KOPT-K1 (cell line): ENCODE data around the gene ATP5IF1.
A peak's percentile ranks its signal among the peaks of the same experiment; 100 is the strongest.

Experiments used
- H3K27ac ChIP-seq: fragments of 200-600 bp; sonication (generic); 2 replicates; pipeline ENCODE4 v1.5.1; 2016; ENCODE audit warnings: antibody characterized with exemption, mild to moderate bottlenecking, low read depth, low read length; ENCODE audit not compliant: poor library complexity, severe bottlenecking
- H3K36me3 ChIP-seq: fragments of 200-600 bp; sonication (generic); 2 replicates; pipeline ENCODE4 v1.5.1; 2017; ENCODE audit warnings: antibody characterized with exemption, mild to moderate bottlenecking, low read length, moderate library complexity; ENCODE audit not compliant: insufficient read depth
- H3K9me3 ChIP-seq: fragments of 200-600 bp; sonication (generic); 2 replicates; pipeline ENCODE4 v1.5.1; 2017; ENCODE audit warnings: antibody characterized with exemption, low read length, mild to moderate bottlenecking; ENCODE audit not compliant: insufficient read depth, poor library complexity, severe bottlenecking

The ATP5IF1 gene

DNA sequence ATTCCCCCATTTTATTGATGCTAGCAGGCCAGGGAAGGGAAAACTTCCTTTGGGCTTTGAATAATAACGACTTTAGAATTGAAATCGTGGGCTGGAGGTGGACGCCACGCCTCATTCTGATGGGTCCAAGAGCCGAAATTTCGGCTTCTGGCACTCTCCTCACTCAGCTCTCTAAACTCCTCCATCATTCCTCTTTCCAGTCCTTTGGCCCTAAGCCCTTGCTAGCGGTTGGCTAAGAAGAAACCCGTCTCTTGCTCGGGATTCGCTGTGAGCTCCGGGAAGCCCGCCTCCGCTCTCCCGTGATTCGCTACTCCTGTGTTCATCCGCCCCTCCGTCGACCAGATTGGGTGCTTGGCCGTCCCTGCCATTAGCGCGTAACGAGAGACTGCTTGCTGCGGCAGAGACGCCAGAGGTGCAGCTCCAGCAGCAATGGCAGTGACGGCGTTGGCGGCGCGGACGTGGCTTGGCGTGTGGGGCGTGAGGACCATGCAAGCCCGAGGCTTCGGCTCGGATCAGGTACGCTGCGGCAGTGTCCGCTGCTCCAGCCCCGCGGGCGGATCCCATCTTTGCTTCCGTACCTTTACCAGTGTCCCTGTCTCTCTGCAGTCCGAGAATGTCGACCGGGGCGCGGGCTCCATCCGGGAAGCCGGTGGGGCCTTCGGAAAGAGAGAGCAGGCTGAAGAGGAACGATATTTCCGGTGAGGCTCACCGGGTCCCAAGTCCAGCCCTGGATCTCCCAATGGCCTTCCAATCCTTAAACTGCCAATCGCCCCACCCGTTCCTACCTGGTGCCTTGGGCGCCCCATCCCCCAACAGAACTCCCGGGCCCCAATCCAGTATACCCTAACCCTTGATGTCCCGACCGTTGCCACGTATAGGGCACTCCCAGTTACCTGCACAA is at the start of gene ATP5IF1:
Gene ATP5IF1, plus strand, starts transcription at position 370 of the 901 bp plus-strand sequence. Its CDS starts 60 bp downstream, at position 430.
- Histone ChIP-seq H3K27ac (peak within 1 kb of the TSS; percentile 83), H3K36me3 (peaks cover 25% of the 10 kb centered on the region), H3K9me3 (no peaks in the 10 kb centered on the region)

GRCh38 chr1:28190337-28190979 is 45.5 kb upstream of the ATP5IF1 start:
- Histone ChIP-seq H3K36me3 (no peaks in the 10 kb centered on the region), H3K9me3 (no peaks in the 10 kb centered on the region), H3K27ac (no peak overlapping the region)

DNA sequence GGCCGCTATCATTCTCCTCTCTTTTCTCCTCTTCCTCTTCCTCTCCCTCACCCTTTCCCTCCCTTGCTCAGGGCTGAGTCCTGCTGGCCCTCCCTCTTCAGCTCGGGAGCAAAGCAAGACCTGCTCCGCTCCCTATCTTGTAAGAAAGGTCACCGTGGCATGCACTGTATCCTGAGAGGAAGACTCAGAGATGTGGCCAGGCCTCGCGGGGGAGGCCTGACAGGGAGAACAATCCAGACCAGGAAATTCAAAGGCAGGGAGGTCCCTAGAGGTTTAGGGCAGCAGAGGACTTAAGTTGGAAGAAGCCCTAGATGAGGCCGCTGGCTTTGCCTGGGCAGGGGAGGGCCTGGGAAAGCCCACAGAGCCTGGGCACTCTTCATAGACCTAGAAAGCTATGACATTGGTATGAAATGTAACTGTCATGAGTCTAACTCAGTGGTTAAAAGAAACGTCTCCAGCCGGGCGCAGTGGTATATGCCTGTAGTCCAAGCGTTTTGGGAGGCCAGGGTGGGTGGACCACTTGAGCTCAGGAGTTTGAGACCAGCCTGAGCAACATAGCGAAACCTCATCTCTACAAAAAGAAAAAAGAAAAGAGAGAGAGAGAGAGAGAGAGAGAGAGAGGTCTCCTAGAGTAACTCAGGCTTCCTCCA is 44.8 kb upstream of the ATP5IF1 start:
- Histone ChIP-seq H3K36me3 (no peaks in the 10 kb centered on the region), H3K9me3 (no peaks in the 10 kb centered on the region)

DNA sequence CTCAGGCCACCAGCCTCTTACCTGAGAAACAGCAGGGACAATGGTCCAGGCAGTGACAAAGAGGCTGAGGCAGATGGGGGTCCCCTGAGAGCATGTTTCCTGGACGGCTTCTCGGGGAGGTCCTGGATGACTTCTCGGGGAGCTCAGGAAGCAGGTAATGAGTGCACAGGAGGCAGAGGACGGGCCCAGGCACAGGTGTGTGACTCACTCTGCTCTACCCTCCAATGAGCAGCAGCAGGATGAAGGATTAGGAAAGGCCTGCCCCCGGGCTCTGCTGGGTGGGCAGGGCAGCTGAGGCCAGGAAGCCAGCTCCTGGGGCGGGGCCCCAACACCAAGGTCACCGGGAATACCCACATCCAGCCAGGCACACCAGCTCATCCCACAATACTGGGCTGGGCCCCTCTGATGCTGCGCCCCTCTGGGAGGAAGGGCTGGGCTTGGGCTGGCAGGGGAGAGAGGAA is 42.2 kb upstream of the ATP5IF1 start:
- Histone ChIP-seq H3K36me3 (peaks cover 12% of the 10 kb centered on the region), H3K27ac (no peak overlapping the region), H3K9me3 (no peaks in the 10 kb centered on the region)

More for the DNA sequence above, 44.8 kb upstream of the ATP5IF1 start:
- no peak overlapping the region for H3K27ac ChIP-seq

DNA sequence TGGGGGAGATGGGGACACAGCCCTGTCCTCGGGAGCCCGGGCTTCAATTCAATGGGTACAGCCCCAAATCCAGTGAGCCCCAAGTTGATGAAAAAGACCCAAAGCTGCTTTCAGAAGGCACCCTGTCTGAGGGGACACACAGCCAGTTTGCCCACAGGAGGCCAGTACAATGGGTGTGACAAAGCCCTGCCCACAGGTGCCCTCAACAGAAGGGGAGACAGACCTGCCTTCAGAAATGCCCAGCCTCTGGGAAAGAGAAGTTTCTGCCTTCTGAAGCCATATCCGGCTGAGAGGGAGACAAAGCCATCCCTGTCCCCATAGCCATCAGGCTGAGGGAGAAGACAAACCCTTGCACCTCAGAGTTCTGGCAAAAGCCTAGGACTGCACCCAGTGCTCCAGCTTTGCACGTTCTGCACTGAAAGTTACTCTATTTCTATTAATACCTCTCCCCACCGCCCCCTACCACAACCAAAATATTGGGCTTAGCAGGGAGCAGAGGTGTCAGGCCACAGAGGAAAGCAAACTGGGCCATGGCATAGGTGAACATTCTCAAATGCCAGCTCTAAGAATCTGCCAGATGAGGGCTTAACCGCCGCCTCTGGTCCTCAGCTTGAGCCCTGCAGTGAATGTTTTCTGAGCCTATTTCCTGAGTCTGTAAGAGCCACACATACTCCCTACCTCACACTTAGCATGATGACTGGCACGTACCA is 41.4 kb upstream of the ATP5IF1 start:
- Histone ChIP-seq H3K9me3 (peaks cover 4% of the 10 kb centered on the region), H3K36me3 (peaks cover 19% of the 10 kb centered on the region), H3K27ac (no peak overlapping the region)

DNA sequence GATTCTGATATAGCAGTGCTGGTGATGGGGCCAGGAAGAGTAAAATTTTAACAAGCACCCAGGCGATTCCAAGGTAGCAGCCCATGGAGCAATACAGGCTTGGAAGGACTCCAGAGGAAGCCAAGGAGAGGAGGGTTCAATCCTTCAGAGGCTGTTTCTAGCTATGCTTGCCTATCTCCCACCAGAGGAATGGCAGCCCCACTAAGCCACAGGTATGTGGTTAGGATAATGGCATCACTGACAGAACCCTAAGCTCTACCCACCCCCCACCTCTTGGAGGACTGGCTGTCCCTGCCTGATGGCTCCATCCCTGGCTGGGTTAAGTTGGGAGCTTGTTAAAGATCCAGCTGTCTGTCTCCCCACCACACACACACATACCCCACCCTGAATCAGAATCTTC is 40.1 kb upstream of the ATP5IF1 start:
- Histone ChIP-seq H3K27ac (no peak overlapping the region), H3K36me3 (peaks cover 32% of the 10 kb centered on the region), H3K9me3 (peaks cover 4% of the 10 kb centered on the region)

DNA sequence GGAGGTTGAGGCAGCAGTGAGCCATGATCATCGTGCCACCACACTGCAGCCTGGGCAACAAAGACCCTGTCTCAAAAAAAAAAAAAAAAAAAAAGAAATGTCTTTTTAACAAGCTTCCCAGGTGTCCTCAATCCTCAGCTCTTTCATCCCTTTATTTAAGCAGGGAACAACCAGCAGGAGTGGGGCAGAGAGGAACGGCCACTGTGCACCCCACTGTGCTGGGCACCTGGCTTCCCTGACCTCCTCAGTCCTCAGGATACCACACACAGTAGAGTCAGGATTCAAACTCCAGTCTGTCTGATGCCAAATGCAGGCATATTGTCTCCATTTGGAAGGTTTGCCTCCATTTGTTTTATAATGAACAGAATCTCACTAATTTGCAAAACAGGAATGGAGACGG is 39.6 kb upstream of the ATP5IF1 start:
- Histone ChIP-seq H3K9me3 (peaks cover 4% of the 10 kb centered on the region), H3K36me3 (peaks cover 37% of the 10 kb centered on the region), H3K27ac (no peak overlapping the region)

DNA sequence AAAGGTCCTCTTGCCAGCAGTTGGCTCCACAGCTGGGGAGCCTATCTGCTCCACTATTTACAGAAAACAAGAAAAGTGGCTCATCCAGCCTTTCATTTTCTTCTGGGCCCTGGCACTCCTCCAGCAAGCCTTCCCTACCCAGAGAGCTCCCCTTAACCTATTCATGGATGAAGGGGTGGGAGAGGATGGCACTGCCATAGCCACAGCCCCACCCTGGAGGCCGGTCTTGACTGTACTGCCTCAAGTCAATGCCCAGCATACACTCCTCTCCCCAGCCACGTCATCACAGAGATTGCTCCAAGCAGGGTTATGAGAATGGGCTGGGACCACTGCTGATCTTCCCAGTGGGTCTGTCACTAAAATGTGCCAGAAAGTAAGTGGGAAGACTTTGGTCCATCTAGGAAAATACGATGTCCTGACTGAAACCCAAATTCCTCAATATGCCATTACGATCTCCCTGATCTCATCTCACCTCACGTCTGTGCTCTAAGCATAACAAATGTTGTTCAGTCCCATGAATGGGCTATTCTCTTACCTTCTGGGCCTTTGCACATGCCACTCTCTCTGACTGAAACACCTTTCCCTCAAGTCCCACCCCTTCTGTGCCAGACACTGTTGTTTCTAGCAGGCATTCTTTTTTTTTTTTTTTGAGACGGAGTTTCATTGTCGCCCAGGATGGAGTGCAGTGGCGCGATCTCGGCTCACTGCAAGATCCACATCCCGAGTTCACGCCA is 38.1 kb upstream of the ATP5IF1 start:
- peaks cover 49% of the 10 kb centered on the region for H3K36me3 ChIP-seq
- H3K27ac ChIP-seq: no peak overlapping the region

DNA sequence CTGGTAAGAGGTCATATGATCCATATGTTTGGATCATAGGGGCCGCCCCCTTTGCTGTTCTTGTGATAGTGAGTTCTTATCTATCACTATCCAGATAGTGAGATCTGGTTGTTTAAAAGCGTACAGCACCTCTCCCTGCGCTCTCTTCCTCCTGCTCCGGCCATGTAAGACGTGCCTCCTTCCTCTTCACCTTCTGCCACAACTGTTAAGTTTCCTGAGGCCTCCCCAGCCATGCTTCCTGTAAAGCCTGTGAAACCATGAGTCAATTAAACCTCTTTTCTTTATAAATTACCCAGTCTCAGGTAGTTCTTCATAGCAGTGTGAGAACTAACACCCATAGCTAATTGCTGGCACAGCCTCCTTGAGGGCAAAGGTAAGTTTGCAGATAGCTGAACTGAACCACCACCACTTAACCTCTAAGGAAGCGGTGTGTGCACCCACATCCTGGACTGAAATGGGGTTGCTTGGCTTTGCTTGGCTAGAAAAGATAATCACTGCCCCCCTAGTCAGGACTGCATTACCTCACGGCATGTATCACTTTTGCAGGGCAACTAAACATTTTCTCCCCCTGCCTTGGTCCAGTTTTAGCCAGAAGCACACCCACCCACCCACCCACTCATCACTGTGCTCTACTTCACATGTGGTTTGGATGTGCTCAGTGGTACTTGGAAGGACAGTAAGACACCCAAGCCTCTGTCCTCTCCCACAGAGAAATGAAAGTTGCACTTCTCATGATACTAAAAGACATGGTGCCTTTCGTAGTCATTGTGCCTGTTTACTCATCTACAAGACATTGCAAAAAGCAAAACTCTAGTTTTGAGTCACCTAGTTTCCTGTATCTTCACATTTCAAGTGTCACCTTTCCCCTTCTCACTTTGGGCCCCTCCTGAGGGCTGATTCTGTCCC is 36.3 kb upstream of the ATP5IF1 start:
- Histone ChIP-seq H3K9me3 (peaks cover 4% of the 10 kb centered on the region), H3K27ac (no peak overlapping the region), H3K36me3 (peaks cover 67% of the 10 kb centered on the region)

More for the DNA sequence above, 38.1 kb upstream of the ATP5IF1 start:
- H3K9me3 ChIP-seq: peaks cover 4% of the 10 kb centered on the region

DNA sequence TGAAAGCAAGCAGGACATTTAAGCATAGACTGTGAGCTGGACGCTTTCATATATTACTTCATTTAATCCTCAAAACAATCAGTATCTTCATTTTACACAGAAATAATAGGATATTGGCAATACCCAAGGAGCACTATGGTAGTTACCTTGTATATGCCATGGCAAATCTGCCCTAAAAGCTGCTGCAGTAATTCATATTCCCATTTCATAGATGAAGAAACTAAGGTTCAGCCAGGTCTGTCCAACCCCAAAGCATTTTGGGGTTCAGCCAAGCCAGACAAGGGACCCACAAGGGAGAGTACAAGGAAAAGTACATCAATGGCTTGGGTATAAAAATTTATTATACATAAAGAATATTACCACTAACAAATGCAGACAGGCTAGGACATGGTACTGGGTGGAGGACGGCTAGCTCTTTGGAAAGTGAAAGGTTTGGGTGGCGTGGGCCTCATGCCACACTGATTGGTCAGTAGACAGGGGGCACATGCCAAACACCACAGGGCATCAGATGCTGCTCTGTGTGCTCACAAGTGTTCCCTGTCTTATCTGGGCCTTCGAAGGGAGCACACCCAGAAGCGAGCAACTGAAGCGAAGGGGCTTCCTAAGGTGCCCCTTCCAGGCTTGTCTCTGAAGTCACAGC is 35.6 kb upstream of the ATP5IF1 start:
- Histone ChIP-seq H3K36me3 (peaks cover 75% of the 10 kb centered on the region), H3K27ac (no peak overlapping the region), H3K9me3 (peaks cover 4% of the 10 kb centered on the region)

GRCh38 chr1:28205243-28205642 is 30.7 kb upstream of the ATP5IF1 start:
- Histone ChIP-seq H3K27ac (no peak overlapping the region), H3K9me3 (no peaks in the 10 kb centered on the region), H3K36me3 (peaks cover 97% of the 10 kb centered on the region)

- Histone ChIP-seq H3K27ac (no peak overlapping the region), H3K9me3 (no peaks in the 10 kb centered on the region), H3K36me3 (peaks cover 99% of the 10 kb centered on the region)
Measured at GRCh38 chr1:28208818-28209441, 27.0 kb upstream of the ATP5IF1 start.

DNA sequence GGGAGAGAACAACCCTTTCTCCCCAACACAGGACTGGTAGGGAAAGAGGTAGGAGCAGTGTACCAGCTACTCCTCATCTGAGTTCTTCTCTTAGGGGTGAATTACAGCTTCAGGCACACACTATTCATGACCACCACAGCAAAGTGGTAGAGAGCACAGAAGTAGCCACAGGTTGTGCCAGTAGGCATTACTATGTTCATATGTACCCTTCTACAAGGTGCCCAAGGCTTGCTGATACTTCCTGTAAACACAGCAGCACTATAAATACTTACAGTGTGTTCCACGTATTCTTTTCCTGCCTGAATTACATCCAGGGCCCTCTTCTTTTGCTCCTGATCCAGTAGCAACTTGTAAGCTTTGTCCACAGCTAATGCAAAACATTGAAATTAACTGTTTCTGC is 26.2 kb upstream of the ATP5IF1 start:
- Histone ChIP-seq H3K27ac (no peak overlapping the region), H3K9me3 (no peaks in the 10 kb centered on the region), H3K36me3 (peaks cover 96% of the 10 kb centered on the region)
